ENCODE results near the gene CDKL1.

DNA sequence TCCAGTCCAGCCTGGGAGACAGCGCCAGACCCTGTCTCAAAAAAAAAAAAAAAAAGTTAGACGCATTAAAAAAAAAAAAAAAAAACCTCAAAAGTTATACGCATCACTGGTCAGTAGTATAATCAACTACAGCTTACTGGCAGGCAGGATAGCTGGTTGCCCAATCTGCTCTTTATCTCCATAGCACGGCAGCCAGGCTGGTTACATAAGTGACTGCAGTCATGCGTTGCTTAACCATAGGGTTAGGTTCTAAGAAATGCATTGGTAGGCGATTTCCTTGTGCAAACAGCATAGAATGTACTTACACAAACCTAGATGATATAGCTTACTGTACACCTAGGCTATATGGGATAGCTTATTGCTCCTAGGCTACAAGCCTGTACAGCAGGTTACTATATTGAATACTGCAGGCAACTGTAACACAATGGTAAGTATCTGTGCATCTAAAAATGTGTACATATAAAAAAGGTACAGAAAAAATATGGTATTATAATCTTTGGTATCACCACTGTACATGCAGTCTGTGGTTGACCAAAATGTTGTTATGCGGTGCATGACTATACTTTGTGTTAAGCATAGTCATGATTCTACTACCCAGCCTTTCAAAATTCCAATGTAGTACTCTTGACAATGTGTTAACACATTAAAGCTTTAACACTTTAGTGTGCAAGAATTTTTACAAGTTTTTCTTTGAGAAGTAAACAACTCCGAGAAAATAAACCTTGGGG, 92.8 kb downstream of the CDKL1 start:
- no peak for TF ChIP-seq EZH2 (IDR thresholded peaks at IDR 0.05; ENCODE audit: low read length)
- no peak for TF ChIP-seq CTCF (optimal IDR thresholded peaks at IDR 0.05 in 1 of 3, IDR thresholded peaks at IDR 0.05 in 1 of 3, conservative IDR thresholded peaks at IDR 0.05 in 1 of 3; ENCODE audit: extremely low read depth in 1 of 3, insufficient read depth in 2 of 3, low read length in 3 of 3)

All from keratinocyte (primary cell).